GM19438 (cell line): ENCODE measurements around the gene GPR34.
"Not testable (repeated sequence)": the region's sequence is repeated elsewhere in the genome, so short reads cannot be mapped to it uniquely, and the experiment has no call there.

Experiments
- ATAC-seq: cut with Tn5 transposase; IDR thresholded peaks from one replicate; pipeline ENCODE4 v1.9.1; 2021; ENCODE audit warnings: low read depth; ENCODE audit not compliant: unreplicated experiment

GPR34 gene

GRCh38 chrX:41692162-41692749 is 3.5 kb downstream of the GPR34 start:
- ATAC-seq = no peak

DNA sequence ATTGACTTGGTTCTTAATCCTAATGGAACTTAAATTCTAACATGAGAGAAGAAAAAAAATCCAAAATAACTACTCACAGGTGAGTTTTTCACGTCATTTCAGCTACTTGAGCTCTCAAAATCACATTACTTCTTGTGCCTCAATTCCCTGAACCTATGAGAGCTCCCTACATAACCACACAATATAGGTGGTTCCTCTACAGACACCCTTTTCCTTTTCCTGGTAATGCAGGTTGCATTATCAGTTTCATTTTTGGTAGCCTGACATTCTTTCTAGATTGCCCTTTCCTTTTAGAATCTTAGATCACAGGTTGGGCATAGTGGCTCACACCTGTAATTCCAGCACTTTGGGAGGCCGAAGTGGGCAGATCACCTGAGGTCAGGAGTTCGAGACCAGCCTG is 4.3 kb downstream of the GPR34 start:
- ATAC-seq = no peak

DNA sequence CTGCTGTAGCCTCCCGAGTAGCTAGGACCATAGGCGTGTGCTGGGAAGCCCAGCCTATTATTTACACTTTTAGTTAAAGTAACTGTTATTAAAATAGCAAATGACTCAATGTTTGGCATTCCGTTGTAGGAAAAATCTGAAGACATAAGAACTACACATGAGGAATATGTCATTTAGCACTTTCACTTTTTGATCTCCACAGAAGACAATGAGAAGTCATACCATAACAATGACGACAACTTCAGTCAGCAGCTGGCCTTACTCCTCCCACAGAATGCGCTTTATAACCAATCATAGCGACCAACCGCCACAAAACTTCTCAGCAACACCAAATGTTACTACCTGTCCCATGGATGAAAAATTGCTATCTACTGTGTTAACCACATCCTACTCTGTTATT is 6.7 kb downstream of the GPR34 start:
- ATAC-seq = no peak

- no peak for ATAC-seq
Observed at GRCh38 chrX:41703574-41704029, 14.8 kb downstream of the GPR34 start.

GRCh38 chrX:41705042-41705441 is 16.3 kb downstream of the GPR34 start:
- no peak for ATAC-seq

DNA sequence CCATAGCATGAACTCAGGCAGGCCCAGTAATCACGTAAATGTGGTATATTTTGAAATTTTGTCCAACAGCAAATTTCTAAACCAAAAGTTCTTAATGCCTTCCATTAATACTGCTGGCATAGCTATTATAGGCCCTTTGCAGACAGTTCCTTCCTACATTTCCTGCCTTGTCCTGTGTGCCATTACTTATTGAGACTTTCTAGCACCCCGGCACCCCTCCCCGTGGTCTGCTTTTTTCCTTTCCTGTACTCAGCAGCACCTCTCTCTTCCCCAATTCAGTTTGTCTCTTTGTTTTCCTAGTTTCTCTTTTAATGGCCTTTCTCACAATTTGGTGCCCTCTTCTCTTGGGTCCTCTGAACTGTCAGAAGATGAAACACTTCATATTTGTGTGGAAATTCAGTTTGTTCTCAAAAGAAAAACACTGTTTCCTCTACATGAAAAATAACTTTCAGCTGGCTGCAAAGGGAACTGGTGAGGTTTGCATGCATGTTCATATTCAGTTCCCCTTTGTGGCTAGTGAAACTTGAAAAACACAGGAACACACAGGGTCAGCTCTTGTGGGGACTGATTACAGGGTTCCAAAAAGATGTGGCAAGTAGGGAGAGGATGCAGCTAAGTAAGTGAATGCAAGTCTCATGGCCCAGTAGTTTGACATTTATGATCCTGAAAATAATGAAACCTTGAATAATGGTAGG is 17.1 kb downstream of the GPR34 start:
- peak; percentile 94 for ATAC-seq

DNA sequence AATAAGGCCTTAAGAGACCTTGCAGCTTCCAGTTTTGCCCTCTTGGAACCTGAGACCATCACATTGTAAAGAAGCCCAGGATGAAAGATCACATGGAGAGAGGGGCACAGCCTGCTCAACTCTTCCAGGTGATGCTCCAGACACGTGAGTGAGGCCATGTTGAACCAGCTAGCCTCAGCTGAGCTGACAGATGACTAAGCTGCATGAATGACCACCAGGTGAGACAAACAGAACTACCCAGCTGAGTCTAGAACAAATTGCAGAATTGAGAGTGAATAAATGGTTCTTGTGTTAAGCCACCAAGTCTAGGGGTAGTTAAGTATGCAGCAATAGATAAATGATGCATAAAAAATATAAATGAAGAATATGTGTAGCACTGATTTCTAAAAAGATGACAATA is 18.4 kb downstream of the GPR34 start:
- ATAC-seq = no peak

DNA sequence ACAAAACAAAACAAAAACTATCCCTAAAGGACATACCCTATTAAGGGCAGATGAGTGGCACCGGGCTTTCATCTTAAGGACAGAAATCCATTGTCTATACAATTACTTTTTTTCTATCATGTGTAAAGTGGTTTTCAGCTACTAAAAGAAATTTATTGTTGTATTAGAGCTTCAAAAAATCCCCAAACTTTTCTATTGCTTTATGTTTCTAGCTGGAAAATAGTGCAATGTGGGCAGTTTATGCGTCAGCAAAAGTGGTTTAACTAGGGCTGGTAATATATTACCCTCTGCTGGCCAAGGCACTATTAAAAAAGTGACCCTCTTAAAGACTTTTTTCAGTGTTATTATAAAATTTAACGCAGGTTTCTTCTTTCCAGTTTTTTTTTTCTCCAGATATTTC is 19.7 kb downstream of the GPR34 start:
- no peak for ATAC-seq

GRCh38 chrX:41711021-41711667 is 22.4 kb downstream of the GPR34 start:
- ATAC-seq = no peak

- ATAC-seq = no peak
Observed at GRCh38 chrX:41716222-41716621, 27.4 kb downstream of the GPR34 start.

DNA sequence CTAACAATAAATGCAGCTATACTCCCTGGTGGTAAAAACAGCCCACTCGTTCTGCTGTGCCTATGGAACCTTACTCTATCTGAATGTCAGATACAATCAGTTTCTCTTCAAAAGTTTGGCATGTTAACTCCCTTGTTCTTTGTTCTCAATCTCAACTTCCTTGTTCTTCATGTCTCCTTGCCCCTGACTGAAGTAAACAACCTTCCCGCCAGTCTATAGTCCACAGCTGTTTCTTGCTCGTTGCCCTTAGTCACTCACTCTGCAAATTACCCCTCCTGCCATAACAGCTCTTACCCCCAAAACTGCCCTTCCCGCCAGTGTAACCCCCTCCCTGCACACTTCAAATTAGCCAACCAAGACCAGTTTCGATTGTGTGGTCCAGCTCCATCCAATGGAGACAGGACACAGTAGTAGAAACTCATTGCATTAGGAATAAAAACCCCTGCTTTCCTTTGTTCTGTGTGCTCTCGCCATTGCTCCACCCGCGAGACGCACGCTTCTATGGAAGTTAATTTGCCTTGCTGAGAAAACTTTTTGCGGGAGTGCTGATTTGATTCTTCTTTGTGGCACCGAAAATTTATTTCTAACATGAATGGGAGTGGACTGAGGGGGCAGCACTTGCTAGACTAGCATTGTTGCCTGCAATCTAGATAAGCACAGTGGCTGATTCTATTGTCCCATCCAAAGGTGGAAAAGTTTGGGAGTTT is 28.1 kb downstream of the GPR34 start:
- ATAC-seq = no peak

- ATAC-seq = no peak
Observed at GRCh38 chrX:41718481-41719235, 29.9 kb downstream of the GPR34 start.

GRCh38 chrX:41719610-41720009 is 30.8 kb downstream of the GPR34 start:
- not testable (repeated sequence) for ATAC-seq

DNA sequence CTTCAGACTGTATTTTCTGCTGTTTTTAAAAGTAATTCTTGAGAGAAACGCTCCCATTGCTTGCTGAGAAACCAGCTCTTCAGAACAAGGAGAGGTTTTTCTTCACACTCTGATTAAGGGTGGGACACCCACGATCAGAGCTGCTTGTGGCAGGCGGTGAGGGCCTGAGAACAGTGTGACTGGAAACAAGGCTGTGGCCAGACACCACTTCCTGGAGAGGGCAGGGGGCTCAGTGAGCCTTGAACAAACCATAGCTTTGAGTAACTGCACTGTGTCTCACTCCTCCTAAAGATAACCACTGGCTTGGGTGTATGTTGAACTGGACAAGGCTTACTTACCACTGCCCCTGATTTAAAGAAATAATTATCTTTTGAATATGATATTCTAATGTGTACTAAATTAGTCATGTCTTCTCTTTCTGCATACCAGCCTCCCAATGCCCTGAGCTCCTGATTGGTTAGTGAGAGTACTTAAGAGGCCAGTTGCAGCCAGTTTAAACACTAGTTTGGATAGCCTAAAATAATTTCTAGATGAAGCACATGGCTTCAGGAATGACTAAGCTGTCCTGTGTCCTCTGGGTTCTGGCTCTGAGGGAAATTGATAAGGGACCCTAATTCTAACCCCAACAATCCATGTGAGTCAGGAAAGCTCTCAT is 31.5 kb downstream of the GPR34 start:
- ATAC-seq = peak; percentile 95

DNA sequence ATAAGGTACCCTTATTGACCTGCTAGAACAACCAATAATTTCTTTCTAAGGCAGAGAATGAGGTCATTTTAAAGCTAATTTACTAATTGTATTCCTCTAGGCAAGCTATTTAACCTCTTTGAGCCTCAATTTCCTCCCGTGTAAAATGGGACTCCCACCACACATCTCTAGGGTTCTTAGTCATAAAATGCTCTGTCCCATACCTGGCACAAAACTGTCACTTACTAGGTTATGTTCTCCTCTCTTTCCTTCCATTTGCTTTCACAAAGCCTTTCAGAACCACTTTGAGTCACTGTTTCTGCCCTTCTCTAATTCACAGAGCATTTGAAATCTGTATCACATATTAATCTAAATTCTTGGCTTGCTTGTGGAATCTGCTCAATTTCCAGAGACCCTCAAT is 32.8 kb downstream of the GPR34 start:
- ATAC-seq = no peak

- ATAC-seq = no peak
Observed at GRCh38 chrX:41722214-41722613, 33.4 kb downstream of the GPR34 start.

DNA sequence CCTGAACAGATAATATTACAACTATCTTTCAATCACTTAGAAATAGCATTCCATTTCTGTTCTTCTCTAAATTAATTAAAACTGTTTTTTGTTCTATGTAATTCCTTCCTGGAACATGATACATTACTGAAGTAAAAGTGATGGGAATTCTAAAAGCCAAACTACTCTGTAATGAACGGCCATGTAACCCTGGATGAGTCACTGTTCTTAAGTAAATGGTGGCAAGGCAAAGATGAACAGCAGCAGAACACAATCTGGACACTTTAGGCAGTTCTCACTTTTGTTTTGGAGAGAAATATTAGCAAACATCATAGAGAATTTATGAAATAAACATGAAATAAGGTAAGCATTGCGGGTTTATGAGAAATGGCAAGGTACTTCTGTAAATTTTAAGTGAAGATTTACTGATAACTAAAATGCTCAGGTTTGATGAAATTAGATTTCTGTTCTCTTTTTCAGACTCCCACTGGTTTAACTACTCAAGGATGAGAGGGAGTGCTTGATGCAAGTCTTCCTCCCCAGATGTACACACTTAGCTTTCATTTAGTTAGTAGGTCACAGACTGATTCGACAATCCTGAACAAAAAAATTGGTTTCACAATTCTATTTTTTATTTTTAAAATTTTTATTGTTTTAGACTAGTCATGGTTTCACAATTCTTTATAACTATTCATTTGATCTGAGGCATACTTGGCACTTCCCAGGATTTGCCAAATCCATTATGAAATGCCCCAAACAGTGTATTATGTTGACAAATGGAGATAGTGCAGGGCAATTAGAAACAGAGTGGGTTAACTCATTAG is 34.2 kb downstream of the GPR34 start:
- ATAC-seq = no peak

GRCh38 chrX:41723826-41724225 is 35.1 kb downstream of the GPR34 start, which contains the start of gene GPR82:
TSS of gene GPR82 (plus strand) at chrX:41724181. CDS start at chrX:41727027, 2,846 bp downstream.
- ATAC-seq = no peak

- ATAC-seq = no peak
Observed at GRCh38 chrX:41728125-41728524, 39.4 kb downstream of the GPR34 start.
